Mesodermal cell (in vitro differentiated cells): Measurements from ENCODE around the gene TICRR.

ENCODE experiments used
- H3K27ac ChIP-seq: 2 replicates; pipeline ENCODE4 v1.7.0; 2013; ENCODE audit warnings: mild to moderate bottlenecking, low read depth, low read length, moderate library complexity; ENCODE audit not compliant: severe bottlenecking
- H3K36me3 ChIP-seq: 2 replicates; pipeline ENCODE4 v1.7.1; 2013; ENCODE audit warnings: mild to moderate bottlenecking, low read length, moderate library complexity; ENCODE audit not compliant: control insufficient read depth, insufficient read depth
- H3K4me1 ChIP-seq: one replicate; pipeline ENCODE4 v1.7.1; 2013; ENCODE audit warnings: mild to moderate bottlenecking, low read length; ENCODE audit not compliant: insufficient read depth, control insufficient read depth, poor library complexity, severe bottlenecking
- H3K4me3 ChIP-seq: 2 replicates; pipeline ENCODE4 v1.7.0; 2013; ENCODE audit warnings: low read length, control low read depth, mild to moderate bottlenecking; ENCODE audit not compliant: insufficient read depth, poor library complexity, severe bottlenecking; ENCODE audit errors: extremely low read depth
- H3K9me3 ChIP-seq: 2 replicates; pipeline ENCODE4 v1.7.1; 2013; ENCODE audit warnings: mild to moderate bottlenecking, low read length, moderate library complexity; ENCODE audit not compliant: control insufficient read depth
- WGBS, 2 experiments: methylation state at CpG; one replicate each; pipeline ENCODE4 v1.1.5; 2013; ENCODE audit warnings: missing lambda C conversion rate in 2 of 2; ENCODE audit not compliant: insufficient coverage in 2 of 2; 5-methylcytosine and 5-hydroxymethylcytosine counted together

The TICRR gene

DNA sequence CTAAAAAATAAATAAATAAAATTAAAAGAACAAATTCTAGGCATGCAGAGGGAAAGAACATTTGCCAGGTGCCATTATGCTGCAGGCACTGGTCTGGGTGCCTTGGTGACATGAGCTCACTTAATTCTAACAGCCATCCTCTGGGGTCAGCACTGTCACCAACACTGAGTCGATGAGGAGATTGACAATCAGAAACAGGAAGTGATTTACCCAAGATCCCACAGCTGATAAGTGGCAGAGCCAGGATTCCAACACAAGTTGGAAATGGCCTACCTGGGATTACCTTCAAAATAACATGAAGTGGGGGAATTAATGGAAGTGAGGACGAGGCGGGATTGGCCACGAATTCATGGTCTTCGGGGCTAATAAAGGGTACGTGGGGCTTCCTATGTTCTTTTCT is 100.3 kb downstream of the TICRR start:
- H3K4me3 ChIP-seq, result no peak overlapping the region
- whole genome bisulfite sequencing, 2 experiments, result 82 to 96% methylated on average over 2 to 3 of the region's 6 CpGs
- no peaks in the 10 kb centered on the region for H3K36me3 ChIP-seq
- no peaks in the 10 kb centered on the region for H3K9me3 ChIP-seq
- no peaks in the 10 kb centered on the region for H3K4me1 ChIP-seq
- no peak overlapping the region for H3K27ac ChIP-seq

DNA sequence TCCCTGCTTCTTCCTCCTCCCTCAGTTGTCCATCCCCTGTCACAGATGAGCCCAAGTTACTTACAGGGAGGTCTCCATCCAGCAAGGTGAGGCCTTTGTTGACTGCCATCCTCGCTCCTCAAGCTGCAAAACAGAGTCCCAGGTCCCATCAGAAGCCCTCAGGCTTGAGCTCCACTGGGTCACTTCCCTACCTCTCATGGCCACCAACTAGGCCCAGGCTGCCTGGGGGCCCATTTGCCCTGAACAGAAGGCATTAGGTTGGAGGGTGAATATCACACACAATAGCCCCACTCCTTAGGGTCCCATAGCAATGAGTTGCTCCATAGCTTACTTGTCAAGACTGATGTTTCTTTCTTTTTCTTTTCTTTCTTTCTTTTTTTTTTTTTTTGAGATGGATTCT is 102.1 kb downstream of the TICRR start:
- Histone ChIP-seq H3K9me3 (no peaks in the 10 kb centered on the region), H3K4me1 (no peaks in the 10 kb centered on the region), H3K4me3 (no peak overlapping the region), H3K36me3 (no peaks in the 10 kb centered on the region), H3K27ac (no peak overlapping the region)
- 88 to 100% methylated on average over 1 of the region's 1 CpG for WGBS, 2 experiments
